ENCODE measurements around the gene RNASEH2A.
A peak's percentile ranks its signal among the peaks of the same experiment; 100 is the strongest.

- peak; percentile 26 for TF ChIP-seq POLR2A (IDR thresholded peaks at IDR 0.05; ENCODE audit: low read length)
- TF ChIP-seq GATA1 (IDR thresholded peaks at IDR 0.05; ENCODE audit: low read depth, low read length): no peak
Measured at GRCh38 chr19:12777217-12778016, 29.0 kb upstream of the RNASEH2A start.
